ENCODE data around the gene MRPL58.

Gene MRPL58

DNA sequence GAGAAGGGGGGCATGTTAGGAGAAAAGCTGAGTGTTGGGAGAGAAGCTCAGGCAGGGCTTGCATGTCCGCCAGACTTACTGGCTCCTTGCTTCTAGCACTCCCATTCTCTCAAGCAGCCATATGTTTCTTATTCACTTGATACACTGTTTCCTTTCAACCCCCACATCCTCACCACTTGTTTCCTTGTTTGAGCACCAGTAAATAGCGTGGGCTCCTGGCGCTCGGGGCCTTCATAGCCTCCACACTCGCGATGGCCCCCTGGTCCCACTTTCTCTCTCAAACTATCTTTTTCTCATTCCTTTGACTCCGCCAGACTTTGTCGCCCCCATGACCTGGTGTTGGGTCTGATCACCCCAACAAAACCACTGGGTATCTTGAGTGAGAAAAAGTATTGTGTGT is 17.7 kb downstream of the MRPL58 start:
- no peak overlapping the region for H3K27ac ChIP-seq
- H3K79me2 ChIP-seq: no peaks in the 10 kb centered on the region
- H3K4me1 ChIP-seq: peaks cover 6% of the 10 kb centered on the region
- H3K27me3 ChIP-seq (ENCODE audit: control insufficient read depth, insufficient read depth, low read length): no peaks in the 10 kb centered on the region
- TF ChIP-seq, protein P1, sequence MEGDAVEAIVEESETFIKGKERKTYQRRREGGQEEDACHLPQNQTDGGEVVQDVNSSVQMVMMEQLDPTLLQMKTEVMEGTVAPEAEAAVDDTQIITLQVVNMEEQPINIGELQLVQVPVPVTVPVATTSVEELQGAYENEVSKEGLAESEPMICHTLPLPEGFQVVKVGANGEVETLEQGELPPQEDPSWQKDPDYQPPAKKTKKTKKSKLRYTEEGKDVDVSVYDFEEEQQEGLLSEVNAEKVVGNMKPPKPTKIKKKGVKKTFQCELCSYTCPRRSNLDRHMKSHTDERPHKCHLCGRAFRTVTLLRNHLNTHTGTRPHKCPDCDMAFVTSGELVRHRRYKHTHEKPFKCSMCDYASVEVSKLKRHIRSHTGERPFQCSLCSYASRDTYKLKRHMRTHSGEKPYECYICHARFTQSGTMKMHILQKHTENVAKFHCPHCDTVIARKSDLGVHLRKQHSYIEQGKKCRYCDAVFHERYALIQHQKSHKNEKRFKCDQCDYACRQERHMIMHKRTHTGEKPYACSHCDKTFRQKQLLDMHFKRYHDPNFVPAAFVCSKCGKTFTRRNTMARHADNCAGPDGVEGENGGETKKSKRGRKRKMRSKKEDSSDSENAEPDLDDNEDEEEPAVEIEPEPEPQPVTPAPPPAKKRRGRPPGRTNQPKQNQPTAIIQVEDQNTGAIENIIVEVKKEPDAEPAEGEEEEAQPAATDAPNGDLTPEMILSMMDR (IDR thresholded peaks at IDR 0.05): no peak
- H3K9me3 ChIP-seq (ENCODE audit: control insufficient read depth, low read length): no peaks in the 10 kb centered on the region
- no peak overlapping the region for H3K4me3 ChIP-seq (ENCODE audit: low read depth, low read length)
- no peak overlapping the region for H3K4me2 ChIP-seq (ENCODE audit: low read length)
- no peaks in the 10 kb centered on the region for H3K36me3 ChIP-seq (ENCODE audit: control insufficient read depth, insufficient read depth, low read length)
- H2AFZ ChIP-seq: no peak overlapping the region
- H3K9ac ChIP-seq: no peak overlapping the region

DNA sequence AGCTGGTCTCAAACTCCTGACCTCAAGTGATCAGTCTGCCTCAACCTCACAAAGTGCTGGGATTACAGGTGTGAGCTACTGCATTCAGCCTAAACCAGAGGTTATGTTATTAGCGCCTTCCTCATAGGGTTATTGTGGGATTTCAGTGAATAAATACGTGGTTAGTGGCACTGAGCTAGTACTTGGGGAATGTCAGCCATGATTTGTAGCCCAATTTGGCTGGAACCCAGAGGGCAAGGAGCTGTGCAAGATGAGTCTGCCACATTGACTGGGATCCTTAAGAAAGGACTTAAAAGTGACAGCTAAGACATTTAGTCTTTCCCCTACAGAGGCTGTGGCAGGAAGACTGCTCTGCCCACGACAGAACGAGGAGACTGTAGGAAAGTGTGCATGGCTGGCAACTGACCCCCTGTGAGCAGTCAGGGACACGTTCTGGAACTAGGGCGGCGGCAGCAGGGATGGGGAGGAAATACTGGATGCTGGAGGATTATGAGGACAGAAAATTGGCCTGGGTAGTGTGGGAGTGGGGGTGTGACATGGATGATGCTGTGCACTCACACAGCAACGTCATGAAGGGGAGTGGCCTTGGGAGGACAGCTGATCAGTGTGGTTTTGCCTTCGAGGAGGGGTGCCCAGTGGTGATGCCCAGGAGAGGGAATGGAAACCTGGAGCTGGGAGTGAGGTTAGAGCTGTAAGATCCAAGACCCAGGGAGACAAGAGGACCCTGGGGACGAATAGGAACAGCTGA is 19.7 kb downstream of the MRPL58 start:
- H3K27me3 ChIP-seq (ENCODE audit: control insufficient read depth, insufficient read depth, low read length): no peaks in the 10 kb centered on the region
- H3K79me2 ChIP-seq: no peaks in the 10 kb centered on the region
- H3K36me3 ChIP-seq (ENCODE audit: control insufficient read depth, insufficient read depth, low read length): no peaks in the 10 kb centered on the region
- peak overlapping the region; percentile 18 for H2AFZ ChIP-seq
- no peak overlapping the region for H3K9ac ChIP-seq
- peaks cover 6% of the 10 kb centered on the region for H3K4me1 ChIP-seq
- H3K27ac ChIP-seq: peak overlapping the region; percentile 31
- TF ChIP-seq, protein P1 (IDR thresholded peaks at IDR 0.05): no peak
- H3K4me2 ChIP-seq (ENCODE audit: low read length): peak overlapping the region; percentile 25
- no peaks in the 10 kb centered on the region for H3K9me3 ChIP-seq (ENCODE audit: control insufficient read depth, low read length)
- no peak overlapping the region for H3K4me3 ChIP-seq (ENCODE audit: low read depth, low read length)

DNA sequence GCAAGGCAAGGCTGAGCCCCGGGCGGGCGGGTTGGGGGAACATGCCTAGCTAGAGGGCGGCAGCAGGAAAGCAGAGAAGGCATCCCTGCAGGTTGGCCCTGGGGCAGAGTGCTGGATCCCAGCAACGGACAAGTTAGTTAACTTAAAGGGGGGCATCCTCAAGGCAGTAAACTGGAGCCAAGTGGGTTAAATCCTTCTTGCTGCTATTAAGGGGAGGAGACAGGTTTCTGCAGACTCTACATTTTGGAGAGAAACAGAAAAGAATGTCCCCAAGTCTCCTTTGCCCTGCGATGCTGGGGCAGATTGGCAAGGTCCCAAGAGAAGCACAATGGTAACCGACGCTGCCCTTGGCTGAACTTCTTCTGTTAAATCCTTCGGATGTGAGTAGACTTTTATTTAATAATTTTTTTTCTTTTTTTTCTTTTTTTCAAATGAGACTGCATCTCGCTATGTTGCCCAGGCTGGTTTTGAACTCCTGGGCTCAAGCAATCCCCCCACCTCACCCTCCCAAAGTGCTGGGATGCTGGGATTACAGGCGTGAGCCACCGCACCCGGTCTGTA is 20.3 kb downstream of the MRPL58 start:
- Histone ChIP-seq H3K4me3 (ENCODE audit: low read depth, low read length) (peak overlapping the region; percentile 71), H3K9ac (no peak overlapping the region), H3K79me2 (no peaks in the 10 kb centered on the region), H3K4me1 (peaks cover 6% of the 10 kb centered on the region), H3K4me2 (ENCODE audit: low read length) (peak overlapping the region; percentile 90), H3K27ac (no peak overlapping the region), H3K9me3 (ENCODE audit: control insufficient read depth, low read length) (no peaks in the 10 kb centered on the region), H2AFZ (peak overlapping the region; percentile 54), H3K36me3 (ENCODE audit: control insufficient read depth, insufficient read depth, low read length) (no peaks in the 10 kb centered on the region), H3K27me3 (ENCODE audit: control insufficient read depth, insufficient read depth, low read length) (no peaks in the 10 kb centered on the region)
- TF ChIP-seq, protein P1 (IDR thresholded peaks at IDR 0.05): no peak

GRCh38 chr17:75033346-75034235 is 21.1 kb downstream of the MRPL58 start:
- Histone ChIP-seq H3K4me1 (peaks cover 6% of the 10 kb centered on the region), H3K79me2 (no peaks in the 10 kb centered on the region), H3K36me3 (ENCODE audit: control insufficient read depth, insufficient read depth, low read length) (no peaks in the 10 kb centered on the region), H3K4me3 (ENCODE audit: low read depth, low read length) (peak overlapping the region; percentile 71), H3K9ac (no peak overlapping the region), H2AFZ (peak overlapping the region; percentile 92), H3K4me2 (ENCODE audit: low read length) (peak overlapping the region; percentile 90), H3K27ac (peak overlapping the region; percentile 79), H3K27me3 (ENCODE audit: control insufficient read depth, insufficient read depth, low read length) (no peaks in the 10 kb centered on the region), H3K9me3 (ENCODE audit: control insufficient read depth, low read length) (no peaks in the 10 kb centered on the region)
- TF ChIP-seq, protein P1 (IDR thresholded peaks at IDR 0.05): no peak
